Suprapubic skin (tissue), 4 donors: ENCODE measurements around the gene ESPN.

ENCODE experiments used
- POLR2A ChIP-seq, 2 donors: fragments of 450-650 bp; IDR thresholded peaks; one replicate each; pipeline ENCODE4 v1.6.1; 2017; ENCODE audit warnings: antibody characterized with exemption in 2 of 2, mild to moderate bottlenecking in 2 of 2, moderate library complexity in 2 of 2
- POLR2AphosphoS5 ChIP-seq, 3 donors: sonication (generic); formaldehyde crosslinking; IDR thresholded peaks; one replicate each; pipeline ENCODE4 v1.6.1; 2017; ENCODE audit warnings: antibody characterized with exemption in 3 of 3
- TF ChIP-seq, protein P1 (sequence below), 2 donors: fragments of 200-600 bp in 1 of 2; fragments of 450-650 bp in 1 of 2; sonication (generic) in 1 of 2; IDR thresholded peaks; one replicate each; pipeline ENCODE4 v1.5.1; 2016 to 2019; ENCODE audit warnings: antibody characterized with exemption in 2 of 2, mild to moderate bottlenecking in 1 of 2, moderate library complexity in 1 of 2

DNA sequence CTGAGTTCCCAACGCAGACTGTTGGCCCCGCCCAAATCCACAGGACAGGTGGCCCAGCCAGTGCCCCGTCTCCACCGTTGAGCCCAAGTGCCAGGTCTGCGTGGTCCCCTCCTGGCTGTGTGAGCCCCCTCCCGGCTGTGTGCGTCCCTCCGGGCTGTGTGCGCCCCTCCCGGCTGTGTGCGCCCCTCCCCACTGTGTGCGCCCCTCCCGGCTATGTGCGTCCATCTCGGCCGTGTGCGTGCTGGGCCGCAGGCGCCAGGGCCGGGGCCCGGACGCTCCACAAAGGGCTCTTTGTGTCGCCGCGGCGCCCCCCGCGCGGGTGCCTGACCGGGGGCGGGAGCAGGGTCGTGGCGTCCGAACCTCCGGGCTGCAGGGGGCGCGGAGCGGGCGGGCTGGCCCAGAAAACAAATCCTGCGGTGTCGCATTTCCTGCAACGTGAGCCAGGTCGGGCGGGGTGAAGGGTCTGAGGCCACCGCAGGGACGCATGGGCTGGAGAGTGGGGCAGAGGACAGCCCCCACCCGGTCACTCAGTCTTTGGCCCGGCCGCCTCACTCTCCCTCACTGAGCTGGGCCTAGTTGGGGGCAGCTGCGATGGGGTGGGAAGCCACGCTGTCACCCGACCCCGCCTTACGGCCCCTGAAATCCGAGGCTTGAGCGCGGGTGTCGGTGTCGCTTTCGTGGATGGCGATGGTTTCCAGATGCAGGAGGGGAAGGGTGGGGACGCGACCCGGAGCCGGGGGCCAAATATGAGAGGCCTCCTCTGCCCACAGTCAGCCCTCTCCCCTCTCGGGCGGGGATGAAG is 22.6 kb downstream of the ESPN start:
- no peak for TF ChIP-seq POLR2A (IDR thresholded peaks at IDR 0.05)
- no peak for TF ChIP-seq POLR2AphosphoS5 (IDR thresholded peaks at IDR 0.05)
- TF ChIP-seq, protein P1, sequence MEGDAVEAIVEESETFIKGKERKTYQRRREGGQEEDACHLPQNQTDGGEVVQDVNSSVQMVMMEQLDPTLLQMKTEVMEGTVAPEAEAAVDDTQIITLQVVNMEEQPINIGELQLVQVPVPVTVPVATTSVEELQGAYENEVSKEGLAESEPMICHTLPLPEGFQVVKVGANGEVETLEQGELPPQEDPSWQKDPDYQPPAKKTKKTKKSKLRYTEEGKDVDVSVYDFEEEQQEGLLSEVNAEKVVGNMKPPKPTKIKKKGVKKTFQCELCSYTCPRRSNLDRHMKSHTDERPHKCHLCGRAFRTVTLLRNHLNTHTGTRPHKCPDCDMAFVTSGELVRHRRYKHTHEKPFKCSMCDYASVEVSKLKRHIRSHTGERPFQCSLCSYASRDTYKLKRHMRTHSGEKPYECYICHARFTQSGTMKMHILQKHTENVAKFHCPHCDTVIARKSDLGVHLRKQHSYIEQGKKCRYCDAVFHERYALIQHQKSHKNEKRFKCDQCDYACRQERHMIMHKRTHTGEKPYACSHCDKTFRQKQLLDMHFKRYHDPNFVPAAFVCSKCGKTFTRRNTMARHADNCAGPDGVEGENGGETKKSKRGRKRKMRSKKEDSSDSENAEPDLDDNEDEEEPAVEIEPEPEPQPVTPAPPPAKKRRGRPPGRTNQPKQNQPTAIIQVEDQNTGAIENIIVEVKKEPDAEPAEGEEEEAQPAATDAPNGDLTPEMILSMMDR (IDR thresholded peaks at IDR 0.05) = no peak
